Measurements from ENCODE around the gene SMARCAL1. TPM values are rescaled to one million over a fixed set of nuclear protein-coding genes. Genes with fewer than 3 reads are reported as not detected.

The SMARCAL1 gene
- total and polyA plus RNA-seq, 2 of the 13 experiments (the other 11 are each of a cell fraction or from before 2014, with no cell fraction given) = 12.7 to 21.3 TPM

DNA sequence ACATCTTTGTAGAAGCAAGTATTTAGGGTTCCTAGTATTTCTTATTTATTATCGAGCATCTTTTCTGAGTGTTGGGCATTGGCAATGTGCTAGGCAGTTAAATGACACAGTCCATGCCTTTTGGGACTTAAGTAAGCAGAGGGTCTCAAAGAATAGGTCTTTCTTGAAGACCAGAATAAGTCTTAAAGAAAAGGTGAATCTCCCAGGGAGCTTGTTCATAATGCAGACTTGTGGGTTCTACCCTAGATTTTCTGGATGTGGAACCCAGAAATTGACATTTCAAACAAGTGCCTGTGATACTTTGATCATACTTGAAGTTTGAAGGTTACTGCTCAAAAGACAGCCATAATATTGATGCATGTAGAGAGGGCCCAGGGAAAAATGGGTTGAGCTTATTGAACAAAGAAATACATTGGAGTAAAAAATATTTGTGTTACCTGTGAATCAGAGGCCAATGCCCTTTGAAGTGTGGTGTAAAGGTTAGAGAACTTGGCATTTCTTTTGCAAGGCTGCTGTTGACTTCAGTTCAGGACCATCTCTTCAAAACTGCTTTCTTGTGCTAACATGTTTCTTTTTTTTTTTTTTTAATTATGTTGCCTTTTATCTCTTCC, 110.7 kb downstream of the SMARCAL1 start (continued):
- TF ChIP-seq, protein P1, sequence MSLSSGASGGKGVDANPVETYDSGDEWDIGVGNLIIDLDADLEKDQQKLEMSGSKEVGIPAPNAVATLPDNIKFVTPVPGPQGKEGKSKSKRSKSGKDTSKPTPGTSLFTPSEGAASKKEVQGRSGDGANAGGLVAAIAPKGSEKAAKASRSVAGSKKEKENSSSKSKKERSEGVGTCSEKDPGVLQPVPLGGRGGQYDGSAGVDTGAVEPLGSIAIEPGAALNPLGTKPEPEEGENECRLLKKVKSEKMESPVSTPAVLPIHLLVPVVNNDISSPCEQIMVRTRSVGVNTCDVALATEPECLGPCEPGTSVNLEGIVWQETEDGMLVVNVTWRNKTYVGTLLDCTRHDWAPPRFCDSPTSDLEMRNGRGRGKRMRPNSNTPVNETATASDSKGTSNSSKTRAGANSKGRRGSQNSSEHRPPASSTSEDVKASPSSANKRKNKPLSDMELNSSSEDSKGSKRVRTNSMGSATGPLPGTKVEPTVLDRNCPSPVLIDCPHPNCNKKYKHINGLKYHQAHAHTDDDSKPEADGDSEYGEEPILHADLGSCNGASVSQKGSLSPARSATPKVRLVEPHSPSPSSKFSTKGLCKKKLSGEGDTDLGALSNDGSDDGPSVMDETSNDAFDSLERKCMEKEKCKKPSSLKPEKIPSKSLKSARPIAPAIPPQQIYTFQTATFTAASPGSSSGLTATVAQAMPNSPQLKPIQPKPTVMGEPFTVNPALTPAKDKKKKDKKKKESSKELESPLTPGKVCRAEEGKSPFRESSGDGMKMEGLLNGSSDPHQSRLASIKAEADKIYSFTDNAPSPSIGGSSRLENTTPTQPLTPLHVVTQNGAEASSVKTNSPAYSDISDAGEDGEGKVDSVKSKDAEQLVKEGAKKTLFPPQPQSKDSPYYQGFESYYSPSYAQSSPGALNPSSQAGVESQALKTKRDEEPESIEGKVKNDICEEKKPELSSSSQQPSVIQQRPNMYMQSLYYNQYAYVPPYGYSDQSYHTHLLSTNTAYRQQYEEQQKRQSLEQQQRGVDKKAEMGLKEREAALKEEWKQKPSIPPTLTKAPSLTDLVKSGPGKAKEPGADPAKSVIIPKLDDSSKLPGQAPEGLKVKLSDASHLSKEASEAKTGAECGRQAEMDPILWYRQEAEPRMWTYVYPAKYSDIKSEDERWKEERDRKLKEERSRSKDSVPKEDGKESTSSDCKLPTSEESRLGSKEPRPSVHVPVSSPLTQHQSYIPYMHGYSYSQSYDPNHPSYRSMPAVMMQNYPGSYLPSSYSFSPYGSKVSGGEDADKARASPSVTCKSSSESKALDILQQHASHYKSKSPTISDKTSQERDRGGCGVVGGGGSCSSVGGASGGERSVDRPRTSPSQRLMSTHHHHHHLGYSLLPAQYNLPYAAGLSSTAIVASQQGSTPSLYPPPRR (CRISPR knock-in tag; IDR thresholded peaks at IDR 0.05; ENCODE audit: borderline replicate concordance) = peak; percentile 79
- TF ChIP-seq, protein P2, sequence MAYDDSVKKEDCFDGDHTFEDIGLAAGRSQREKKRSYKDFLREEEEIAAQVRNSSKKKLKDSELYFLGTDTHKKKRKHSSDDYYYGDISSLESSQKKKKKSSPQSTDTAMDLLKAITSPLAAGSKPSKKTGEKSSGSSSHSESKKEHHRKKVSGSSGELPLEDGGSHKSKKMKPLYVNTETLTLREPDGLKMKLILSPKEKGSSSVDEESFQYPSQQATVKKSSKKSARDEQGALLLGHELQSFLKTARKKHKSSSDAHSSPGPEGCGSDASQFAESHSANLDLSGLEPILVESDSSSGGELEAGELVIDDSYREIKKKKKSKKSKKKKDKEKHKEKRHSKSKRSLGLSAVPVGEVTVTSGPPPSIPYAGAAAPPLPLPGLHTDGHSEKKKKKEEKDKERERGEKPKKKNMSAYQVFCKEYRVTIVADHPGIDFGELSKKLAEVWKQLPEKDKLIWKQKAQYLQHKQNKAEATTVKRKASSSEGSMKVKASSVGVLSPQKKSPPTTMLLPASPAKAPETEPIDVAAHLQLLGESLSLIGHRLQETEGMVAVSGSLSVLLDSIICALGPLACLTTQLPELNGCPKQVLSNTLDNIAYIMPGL (CRISPR knock-in tag; IDR thresholded peaks at IDR 0.05; ENCODE audit: borderline replicate concordance in 1 of 2, low read depth in 1 of 2) = peak in 1 of 2 experiments; percentile 21; a peak in 1 of 4 replicates
- TF ChIP-seq POGZ (CRISPR knock-in tag; IDR thresholded peaks at IDR 0.05) = peak; percentile 42; the same call in 1 of the 2 replicates
- peak; percentile 93 for TF ChIP-seq FOXO1 (CRISPR knock-in tag; IDR thresholded peaks at IDR 0.05)
- TF ChIP-seq TCF12 (IDR thresholded peaks at IDR 0.05) = no peak
- TF ChIP-seq TCF12 (CRISPR knock-in tag; IDR thresholded peaks at IDR 0.05) = peak; percentile 94; the same call in 1 of the 2 replicates
- TF ChIP-seq ZNF644 (CRISPR knock-in tag; IDR thresholded peaks at IDR 0.05; ENCODE audit: low read depth) = peak; percentile 81; the same call in 1 of the 2 replicates
- TF ChIP-seq HNF4A (CRISPR knock-in tag; IDR thresholded peaks at IDR 0.05) = peak; percentile 90
- peak; percentile 81; the same call in 1 of the 2 replicates for TF ChIP-seq NCOR1 (IDR thresholded peaks at IDR 0.05; ENCODE audit: borderline replicate concordance, low read length)
- peak; percentile 65; the same call in 1 of the 2 replicates for TF ChIP-seq SP5 (CRISPR knock-in tag; IDR thresholded peaks at IDR 0.05; ENCODE audit: borderline replicate concordance, low read depth)
- no peak for TF ChIP-seq SATB2 (CRISPR knock-in tag; IDR thresholded peaks at IDR 0.05)
- TF ChIP-seq, protein P3, sequence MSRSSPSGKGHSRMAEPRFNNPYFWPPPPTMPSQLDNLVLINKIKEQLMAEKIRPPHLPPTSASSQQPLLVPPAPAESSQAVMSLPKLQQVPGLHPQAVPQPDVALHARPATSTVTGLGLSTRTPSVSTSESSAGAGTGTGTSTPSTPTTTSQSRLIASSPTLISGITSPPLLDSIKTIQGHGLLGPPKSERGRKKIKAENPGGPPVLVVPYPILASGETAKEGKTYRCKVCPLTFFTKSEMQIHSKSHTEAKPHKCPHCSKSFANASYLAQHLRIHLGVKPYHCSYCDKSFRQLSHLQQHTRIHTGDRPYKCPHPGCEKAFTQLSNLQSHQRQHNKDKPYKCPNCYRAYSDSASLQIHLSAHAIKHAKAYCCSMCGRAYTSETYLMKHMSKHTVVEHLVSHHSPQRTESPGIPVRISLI (CRISPR knock-in tag; IDR thresholded peaks at IDR 0.05; ENCODE audit: borderline replicate concordance) = peak; percentile 84
- TF ChIP-seq, protein P4, sequence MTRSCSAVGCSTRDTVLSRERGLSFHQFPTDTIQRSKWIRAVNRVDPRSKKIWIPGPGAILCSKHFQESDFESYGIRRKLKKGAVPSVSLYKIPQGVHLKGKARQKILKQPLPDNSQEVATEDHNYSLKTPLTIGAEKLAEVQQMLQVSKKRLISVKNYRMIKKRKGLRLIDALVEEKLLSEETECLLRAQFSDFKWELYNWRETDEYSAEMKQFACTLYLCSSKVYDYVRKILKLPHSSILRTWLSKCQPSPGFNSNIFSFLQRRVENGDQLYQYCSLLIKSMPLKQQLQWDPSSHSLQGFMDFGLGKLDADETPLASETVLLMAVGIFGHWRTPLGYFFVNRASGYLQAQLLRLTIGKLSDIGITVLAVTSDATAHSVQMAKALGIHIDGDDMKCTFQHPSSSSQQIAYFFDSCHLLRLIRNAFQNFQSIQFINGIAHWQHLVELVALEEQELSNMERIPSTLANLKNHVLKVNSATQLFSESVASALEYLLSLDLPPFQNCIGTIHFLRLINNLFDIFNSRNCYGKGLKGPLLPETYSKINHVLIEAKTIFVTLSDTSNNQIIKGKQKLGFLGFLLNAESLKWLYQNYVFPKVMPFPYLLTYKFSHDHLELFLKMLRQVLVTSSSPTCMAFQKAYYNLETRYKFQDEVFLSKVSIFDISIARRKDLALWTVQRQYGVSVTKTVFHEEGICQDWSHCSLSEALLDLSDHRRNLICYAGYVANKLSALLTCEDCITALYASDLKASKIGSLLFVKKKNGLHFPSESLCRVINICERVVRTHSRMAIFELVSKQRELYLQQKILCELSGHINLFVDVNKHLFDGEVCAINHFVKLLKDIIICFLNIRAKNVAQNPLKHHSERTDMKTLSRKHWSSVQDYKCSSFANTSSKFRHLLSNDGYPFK (CRISPR knock-in tag; IDR thresholded peaks at IDR 0.05; ENCODE audit: borderline replicate concordance) = no peak
- 0 out of 2 replicates have a peak, but pooled peaks have one; percentile 27 for TF ChIP-seq FOXA1 (IDR thresholded peaks at IDR 0.05)
- 0 out of 2 replicates have a peak, but pooled peaks have one; percentile 24 for TF ChIP-seq FOXA1 (CRISPR knock-in tag; IDR thresholded peaks at IDR 0.05)
